Hepatocyte (in vitro differentiated cells): ENCODE measurements around the gene C11orf86. TPM values are rescaled to one million over a fixed set of nuclear protein-coding genes. Genes with fewer than 3 reads are reported as not detected.
A peak's percentile ranks its signal among the peaks of the same experiment; 100 is the strongest.

ENCODE experiments used
- DNase-seq: peaks from one replicate; pipeline ENCODE4 v3.0.0-alpha.2; 2016; ENCODE audit warnings: low spot score
- H2AFZ ChIP-seq: fragments of 200-600 bp; sonication (generic); 2 replicates; pipeline ENCODE4 v1.6.0; 2016; ENCODE audit warnings: antibody characterized with exemption, mild to moderate bottlenecking
- H3K27ac ChIP-seq: fragments of 200-600 bp; sonication (generic); 2 replicates; pipeline ENCODE4 v1.5.1; 2016; ENCODE audit warnings: mild to moderate bottlenecking
- H3K27me3 ChIP-seq: fragments of 200-600 bp; sonication (generic); 2 replicates; pipeline ENCODE4 v1.6.1; 2016
- H3K36me3 ChIP-seq: fragments of 200-600 bp; sonication (generic); replicated peaks from 2 replicates; pipeline ENCODE4 v1.5.1; 2016; ENCODE audit warnings: low read depth; ENCODE audit not compliant: insufficient read depth
- H3K4me1 ChIP-seq: fragments of 200-600 bp; sonication (generic); 2 replicates; pipeline ENCODE4 v1.5.1; 2016; ENCODE audit warnings: mild to moderate bottlenecking, moderate library complexity; ENCODE audit not compliant: insufficient read depth
- H3K4me2 ChIP-seq: fragments of 200-600 bp; sonication (generic); 2 replicates; pipeline ENCODE4 v1.6.0; 2016
- H3K4me3 ChIP-seq: fragments of 200-600 bp; sonication (generic); 2 replicates; pipeline ENCODE4 v1.5.1; 2016; ENCODE audit warnings: mild to moderate bottlenecking
- H3K79me2 ChIP-seq: fragments of 200-600 bp; sonication (generic); 2 replicates; pipeline ENCODE4 v1.6.0; 2017; ENCODE audit warnings: mild to moderate bottlenecking
- H3K9me2 ChIP-seq: fragments of 200-600 bp; sonication (generic); replicated peaks from 2 replicates; pipeline ENCODE4 v1.6.0; 2017; ENCODE audit warnings: mild to moderate bottlenecking; ENCODE audit not compliant: insufficient read depth
- H3K9me3 ChIP-seq: fragments of 200-600 bp; sonication (generic); 2 replicates; pipeline ENCODE4 v1.5.1; 2016; ENCODE audit warnings: low read depth, mild to moderate bottlenecking
- H4K20me1 ChIP-seq: fragments of 200-600 bp; sonication (generic); 2 replicates; pipeline ENCODE4 v1.6.0; 2016; ENCODE audit warnings: mild to moderate bottlenecking; ENCODE audit not compliant: insufficient read depth, poor library complexity, severe bottlenecking
- CTCF ChIP-seq: fragments of 200-600 bp; sonication (generic); IDR thresholded peaks from 2 replicates; pipeline ENCODE4 v1.5.1; 2016; ENCODE audit warnings: antibody characterized with exemption, mild to moderate bottlenecking; ENCODE audit not compliant: poor library complexity
- EZH2 ChIP-seq: fragments of 200-600 bp; sonication (generic); IDR thresholded peaks from 2 replicates; pipeline ENCODE4 v1.6.1; 2016; ENCODE audit warnings: antibody characterized with exemption, mild to moderate bottlenecking, borderline replicate concordance
- EZH2phosphoT487 ChIP-seq: fragments of 200-600 bp; sonication (generic); IDR thresholded peaks from one replicate; pipeline ENCODE4 v1.6.1; 2018; ENCODE audit warnings: antibody characterized with exemption, mild to moderate bottlenecking, low read depth, moderate library complexity; ENCODE audit not compliant: unreplicated experiment, severe bottlenecking
- WGBS: methylation state at CpG from one replicate; pipeline ENCODE4 v1.1.6; 2016; ENCODE audit warnings: low lambda C conversion rate; ENCODE audit errors: missing lambda C conversion rate; 5-methylcytosine and 5-hydroxymethylcytosine counted together
- polyA plus RNA-seq: library from polyadenylated mRNA; unstranded; fragments of >200 nt; fragmentation: Nextera tagmentation; extraction: Ambion mirVana; gene quantifications from 2 replicates; pipeline ENCODE4 v1.2.1, GENCODE V29; 2016
- total RNA-seq: library from RNA; depleted of rRNA; stranded (reverse); fragments of >200 nt; gene quantifications from 2 replicates; pipeline ENCODE4 v1.2.3, GENCODE V29; 2014

Gene C11orf86
- total and polyA plus RNA-seq, 2 experiments from 2014 or later: 1.5 to 2.6 TPM

- Histone ChIP-seq H4K20me1 (no peaks in the 10 kb centered on the region), H3K4me1 (peaks cover 18% of the 10 kb centered on the region), H3K27me3 (no peaks in the 10 kb centered on the region), H3K4me3 (no peak overlapping the region), H3K27ac (no peak overlapping the region), H3K4me2 (no peak overlapping the region), H3K36me3 (no peaks in the 10 kb centered on the region), H3K79me2 (no peaks in the 10 kb centered on the region), H3K9me2 (no peaks in the 10 kb centered on the region), H3K9me3 (no peaks in the 10 kb centered on the region), H2AFZ (no peak overlapping the region)
- DNase-seq: peak; percentile 46
- 45% methylated on average over 9 of the region's 9 CpGs for WGBS
- TF ChIP-seq EZH2 (no peak), EZH2phosphoT487 (no peak), CTCF (peak; percentile 68)
Observed at GRCh38 chr11:66976028-66976467, 944 bp downstream of the C11orf86 start.

GRCh38 chr11:66976925-66977324 lies 1.8 kb downstream of the C11orf86 start:
- no peak for TF ChIP-seq EZH2
- Histone ChIP-seq H3K4me2 (no peak overlapping the region), H3K9me3 (no peaks in the 10 kb centered on the region), H3K4me1 (peaks cover 11% of the 10 kb centered on the region), H2AFZ (no peak overlapping the region), H3K4me3 (no peak overlapping the region), H3K36me3 (no peaks in the 10 kb centered on the region), H3K79me2 (no peaks in the 10 kb centered on the region), H3K27ac (no peak overlapping the region), H3K9me2 (no peaks in the 10 kb centered on the region), H3K27me3 (no peaks in the 10 kb centered on the region), H4K20me1 (no peaks in the 10 kb centered on the region)
- 87% methylated on average over 6 of the region's 6 CpGs for WGBS
- DNase-seq: no peak

GRCh38 chr11:66978229-66978628 lies 3.1 kb downstream of the C11orf86 start:
- Histone ChIP-seq H3K27ac (no peak overlapping the region), H3K4me2 (no peak overlapping the region), H3K9me3 (no peaks in the 10 kb centered on the region), H3K9me2 (no peaks in the 10 kb centered on the region), H3K4me1 (peaks cover 10% of the 10 kb centered on the region), H3K4me3 (no peak overlapping the region), H4K20me1 (no peaks in the 10 kb centered on the region), H3K36me3 (no peaks in the 10 kb centered on the region), H2AFZ (no peak overlapping the region), H3K79me2 (no peaks in the 10 kb centered on the region), H3K27me3 (no peaks in the 10 kb centered on the region)
- WGBS: 100% methylated on average over 2 of the region's 2 CpGs
- DNase-seq: no peak
- TF ChIP-seq CTCF (no peak), EZH2 (no peak), EZH2phosphoT487 (no peak)

- no peaks in the 10 kb centered on the region for H3K36me3 ChIP-seq
- H3K9me2 ChIP-seq: no peaks in the 10 kb centered on the region
- no peak for DNase-seq
- no peaks in the 10 kb centered on the region for H3K27me3 ChIP-seq
- no peak overlapping the region for H2AFZ ChIP-seq
- TF ChIP-seq EZH2 (no peak), CTCF (no peak), EZH2phosphoT487 (no peak)
- H3K27ac ChIP-seq: no peak overlapping the region
- no peak overlapping the region for H3K4me2 ChIP-seq
- no peaks in the 10 kb centered on the region for H3K9me3 ChIP-seq
- H3K79me2 ChIP-seq: no peaks in the 10 kb centered on the region
- H3K4me3 ChIP-seq: no peak overlapping the region
- WGBS: 95% methylated on average over 6 of the region's 6 CpGs
- peaks cover 8% of the 10 kb centered on the region for H3K4me1 ChIP-seq
- H4K20me1 ChIP-seq: no peaks in the 10 kb centered on the region
Observed at GRCh38 chr11:66978717-66979116, 3.6 kb downstream of the C11orf86 start.
